PC-9 (cell line): Measurements from ENCODE around the gene FOXP1.

Source experiments
- CTCF ChIP-seq: fragments of 200-600 bp; sonication (generic); conservative IDR thresholded peaks from 2 replicates; pipeline ENCODE4 v1.6.1; 2017; ENCODE audit warnings: mixed run types, antibody characterized with exemption, mild to moderate bottlenecking, moderate library complexity
- EZH2 ChIP-seq: fragments of 200-600 bp; sonication (generic); IDR thresholded peaks from 2 replicates; pipeline ENCODE4 v1.8.0; 2017; ENCODE audit warnings: antibody characterized with exemption, low read depth

GRCh38 chr3:71186801-71187200, 396.7 kb downstream of the FOXP1 start:
- TF ChIP-seq CTCF (no peak), EZH2 (no peak)
